Kidney glomerular epithelial cell (primary cell): ENCODE measurements around the gene GBGT1.
A peak's percentile ranks its signal among the peaks of the same experiment; 100 is the strongest.

Experiments
- DNase-seq: peaks from one replicate; lab custom pipeline; 2025; lab: John Stamatoyannopoulos, UW

The GBGT1 gene

DNA sequence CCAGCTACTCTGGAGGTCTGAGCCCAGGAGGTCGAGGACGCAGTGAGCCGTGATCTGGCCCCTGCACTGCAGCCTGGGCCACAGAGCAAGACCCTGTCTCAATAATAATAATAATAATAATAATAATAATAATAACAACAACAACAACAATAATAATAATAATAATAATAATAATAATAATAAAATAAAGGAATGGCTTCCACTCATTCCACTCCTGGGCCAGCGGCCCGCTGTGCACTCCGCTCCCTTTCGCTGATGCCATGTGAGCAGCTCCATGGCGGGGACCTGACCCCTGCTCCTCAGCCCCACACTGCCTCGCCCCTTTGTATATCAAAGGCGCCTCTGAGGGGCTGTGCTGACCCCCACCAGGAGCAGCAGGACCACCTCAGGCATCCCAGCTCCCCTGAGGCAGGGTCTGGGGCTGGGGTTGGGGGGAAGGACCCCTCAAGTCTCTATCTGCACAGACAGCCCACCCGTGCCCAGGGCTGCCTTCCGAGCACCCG is 20.0 kb downstream of the GBGT1 start:
- no peak for DNase-seq

DNA sequence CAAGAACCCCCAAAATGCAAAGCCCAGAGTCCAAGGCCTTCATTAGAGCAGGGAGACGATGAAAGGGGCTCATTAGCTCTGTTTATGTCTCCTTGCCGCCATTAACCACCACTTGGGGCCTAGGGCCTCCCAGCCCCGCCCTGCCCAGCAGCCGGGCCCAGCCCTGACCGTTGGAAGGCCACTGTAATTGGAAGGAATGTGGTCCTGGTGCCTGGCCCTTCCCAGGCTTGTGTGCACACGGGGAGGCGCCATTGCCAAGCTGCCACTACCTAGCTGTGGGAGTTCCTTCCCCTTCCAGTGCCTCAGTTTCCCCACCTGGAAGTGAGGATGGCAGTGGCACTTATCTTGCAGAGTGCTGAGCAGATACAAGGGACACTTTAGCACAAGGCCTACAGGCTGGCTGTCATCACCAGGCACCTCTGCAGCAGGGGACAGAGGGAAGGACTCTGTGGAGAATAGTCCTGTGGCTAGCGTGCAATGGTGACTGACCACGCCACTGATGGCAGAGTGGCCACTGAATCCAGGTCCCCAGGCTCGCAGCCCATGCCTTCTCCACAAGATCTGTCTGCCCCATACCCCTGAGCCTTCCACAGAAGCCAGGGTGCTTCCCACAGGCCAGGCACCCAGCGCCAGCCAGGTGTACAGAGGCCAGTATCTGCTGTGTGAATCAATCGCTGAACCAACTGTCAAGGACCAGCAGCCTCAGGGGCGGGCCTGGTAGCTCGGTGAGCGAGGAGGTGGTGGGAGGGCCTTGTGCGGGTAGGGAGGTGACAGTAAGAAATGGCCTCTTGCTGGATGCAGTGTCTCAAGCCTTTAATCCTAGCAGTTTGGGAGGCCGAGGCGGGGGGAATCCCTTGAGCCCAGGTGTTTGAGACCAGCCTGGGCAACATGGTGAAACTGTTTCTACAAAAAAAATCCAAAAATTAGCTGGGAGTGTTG is 20.8 kb downstream of the GBGT1 start:
- no peak for DNase-seq

DNA sequence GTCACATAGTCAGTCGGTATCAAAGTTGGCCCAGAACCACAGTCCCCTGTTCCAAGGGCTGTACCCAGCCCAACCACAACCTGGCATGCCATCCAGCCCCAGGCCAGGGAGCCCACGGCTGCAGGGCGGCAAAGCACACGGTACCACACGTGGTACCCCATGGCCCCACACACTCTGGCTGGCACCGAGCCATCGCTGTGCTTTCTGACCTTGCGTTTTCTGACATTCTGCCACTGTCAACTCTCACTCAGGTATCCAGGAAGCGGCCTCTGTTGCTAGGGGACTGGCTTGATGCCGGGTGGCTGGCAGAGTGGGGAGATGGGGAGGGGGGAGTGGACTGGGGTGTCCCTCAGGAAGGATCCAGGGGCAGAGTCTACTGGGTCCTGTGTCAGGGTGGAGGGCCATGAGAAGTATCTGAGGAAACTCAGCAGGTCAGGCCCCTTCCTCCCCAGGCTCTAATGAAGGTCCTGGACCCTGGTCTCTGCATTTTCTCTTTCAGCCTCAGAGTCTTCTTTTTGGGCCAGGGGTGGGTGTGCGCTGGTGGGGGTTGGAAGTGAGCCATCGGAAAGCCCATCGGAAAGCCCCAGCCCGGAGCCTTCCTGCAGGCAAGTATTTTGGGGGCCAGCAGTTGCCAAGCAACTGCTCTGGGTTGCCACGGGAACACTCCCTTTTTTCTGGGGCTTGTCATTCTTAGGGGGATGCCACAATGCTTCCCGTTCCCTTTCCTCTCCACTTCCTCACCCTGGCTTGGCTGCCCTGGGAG is 21.7 kb downstream of the GBGT1 start:
- DNase-seq = no peak

DNA sequence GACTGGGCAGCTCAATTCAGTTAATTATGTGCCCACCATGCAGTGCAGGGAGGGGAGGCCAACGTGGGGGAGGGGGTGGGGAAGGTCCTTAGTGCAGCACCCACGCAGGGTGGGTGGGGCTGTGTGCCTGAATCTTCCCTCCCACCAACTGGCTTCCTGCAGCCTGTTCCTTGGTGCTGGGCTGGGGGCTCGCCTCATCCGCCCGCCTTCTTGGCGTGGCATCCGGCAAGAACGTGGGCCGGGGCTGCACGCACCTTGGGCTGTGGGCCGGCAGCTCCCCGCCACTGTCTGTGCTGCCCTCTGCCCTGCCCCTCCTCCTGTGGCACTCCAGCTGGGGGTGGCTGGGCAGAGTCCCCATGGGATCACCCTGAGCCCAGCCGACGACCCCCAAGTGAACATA is 23.1 kb downstream of the GBGT1 start:
- no peak for DNase-seq

DNA sequence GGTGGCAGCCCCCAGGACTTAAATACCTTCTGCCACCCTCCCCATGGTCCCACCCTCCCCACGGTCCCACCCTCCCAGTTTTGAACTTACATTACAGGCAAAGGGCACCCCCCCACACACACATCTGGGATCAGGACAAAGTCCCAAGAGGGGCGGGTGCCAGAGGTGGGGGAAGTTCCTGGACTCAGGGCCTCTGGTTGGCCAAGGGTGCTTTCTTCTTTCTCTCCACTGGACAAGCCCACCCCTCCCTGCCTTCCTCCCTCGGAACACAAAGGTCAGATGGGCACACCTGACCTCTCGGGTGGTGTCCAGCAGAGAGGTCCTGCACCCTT is 23.6 kb downstream of the GBGT1 start:
- no peak for DNase-seq

DNA sequence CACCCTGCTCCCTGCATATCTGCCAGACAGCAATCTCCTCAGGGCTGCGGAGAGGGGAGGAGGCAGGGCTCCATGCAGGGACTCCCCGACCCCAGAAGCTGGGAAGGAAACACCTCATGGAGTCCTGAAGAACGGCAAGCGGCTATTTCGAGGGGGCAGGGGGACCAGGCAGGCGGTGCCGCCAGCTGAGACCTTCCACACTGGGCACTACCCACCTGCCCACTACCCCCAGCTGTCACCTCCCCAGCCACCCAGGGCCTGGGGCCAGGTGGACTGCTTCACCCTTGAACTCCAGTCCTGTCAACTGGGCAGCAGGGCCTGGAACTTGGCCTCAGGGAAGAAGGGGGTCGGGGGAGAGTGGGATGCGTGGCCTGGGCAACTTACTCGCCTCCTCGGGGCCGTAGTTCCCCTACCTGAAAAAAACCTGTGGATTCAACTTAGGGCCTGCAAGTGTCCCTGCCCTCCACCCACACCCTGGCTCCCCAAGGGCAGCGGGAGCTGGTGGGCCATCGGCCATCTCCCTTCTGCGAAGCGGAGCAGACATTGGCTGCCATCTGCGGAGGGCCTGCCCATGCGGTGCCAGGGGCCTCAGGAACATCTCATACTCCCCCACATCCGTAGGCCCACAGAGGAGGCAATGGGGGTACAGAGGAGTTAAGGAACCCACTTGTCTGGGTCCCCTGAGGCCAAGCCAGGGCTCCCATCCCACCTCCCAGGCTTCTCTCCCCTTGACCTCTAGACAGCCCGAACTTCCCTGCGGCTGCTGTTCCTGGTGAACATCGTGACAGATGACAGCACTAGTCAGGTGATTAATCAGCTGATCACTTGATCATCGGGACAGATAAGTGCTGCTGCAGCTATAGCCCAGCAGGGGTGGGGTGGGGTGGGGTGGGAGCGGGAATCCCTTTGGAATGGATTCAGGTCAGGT is 24.2 kb downstream of the GBGT1 start:
- no peak for DNase-seq

DNA sequence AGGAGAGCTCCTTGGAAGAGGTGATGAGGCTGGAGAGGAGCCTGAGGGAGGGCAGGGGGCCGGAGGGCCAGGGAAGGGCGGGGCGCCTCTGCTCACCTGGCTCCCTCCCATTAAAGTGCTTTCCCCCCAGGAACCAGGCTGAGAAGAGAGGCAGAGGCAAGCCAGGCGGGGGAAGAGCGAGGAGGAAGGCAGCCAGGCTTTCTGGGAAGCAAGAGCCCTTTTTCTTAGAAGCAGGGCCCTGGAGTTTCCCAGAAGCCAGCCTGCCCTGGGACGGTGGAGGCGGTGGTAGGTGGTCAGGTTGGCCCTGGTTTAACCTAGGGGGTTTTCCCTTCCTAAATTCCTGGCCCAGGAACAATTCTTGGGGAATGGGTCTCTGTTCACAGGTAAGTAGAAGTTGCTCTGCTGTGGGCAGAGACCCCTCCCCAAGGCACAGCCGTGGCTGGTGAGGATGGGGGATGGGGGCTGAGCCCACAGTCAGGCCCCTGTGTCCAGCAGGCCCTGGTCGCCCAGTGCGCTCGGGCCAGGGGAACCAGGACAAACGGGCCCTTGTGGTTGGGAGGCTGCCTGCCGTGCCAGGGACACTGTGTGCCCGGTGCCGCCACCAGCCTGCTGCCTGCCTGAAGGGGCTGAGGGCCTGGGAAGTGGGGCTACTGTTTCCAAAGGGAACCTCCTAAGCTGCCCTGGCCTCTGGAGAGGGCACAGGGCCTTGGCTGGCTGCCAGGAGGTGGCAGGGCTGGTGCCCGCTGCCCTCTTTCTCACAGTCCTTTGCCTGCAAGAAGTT is 26.1 kb downstream of the GBGT1 start:
- DNase-seq = no peak

DNA sequence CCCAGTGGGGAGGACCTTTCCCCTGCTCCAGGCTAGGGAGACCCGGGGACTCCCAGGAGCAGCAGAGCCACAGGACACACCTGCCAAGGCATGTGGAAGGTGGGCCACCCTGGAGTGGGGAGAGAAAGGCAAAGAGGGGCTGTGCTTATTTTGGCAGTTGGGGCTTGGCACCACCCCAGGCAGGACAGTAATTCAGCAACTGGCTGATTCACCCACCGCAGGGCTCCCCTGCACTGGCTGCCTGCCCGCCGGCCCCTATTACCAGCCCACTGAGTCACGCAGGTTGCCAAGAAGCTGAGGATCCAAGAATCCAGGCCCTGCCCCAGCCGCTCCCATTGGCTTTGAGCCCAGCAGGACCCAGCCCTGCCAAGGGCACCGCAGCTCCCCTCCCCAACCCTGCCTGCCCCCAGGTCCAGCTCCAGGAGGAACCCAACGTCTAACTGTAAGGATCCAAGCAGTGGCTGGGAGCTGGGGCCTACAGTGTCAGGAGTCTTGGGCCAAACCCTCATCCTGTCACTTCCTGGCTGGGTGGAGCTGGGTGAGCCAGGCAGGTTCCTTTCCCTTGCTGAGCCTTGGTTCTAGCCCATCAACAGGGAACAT is 28.5 kb downstream of the GBGT1 start:
- peak; percentile 93 for DNase-seq

DNA sequence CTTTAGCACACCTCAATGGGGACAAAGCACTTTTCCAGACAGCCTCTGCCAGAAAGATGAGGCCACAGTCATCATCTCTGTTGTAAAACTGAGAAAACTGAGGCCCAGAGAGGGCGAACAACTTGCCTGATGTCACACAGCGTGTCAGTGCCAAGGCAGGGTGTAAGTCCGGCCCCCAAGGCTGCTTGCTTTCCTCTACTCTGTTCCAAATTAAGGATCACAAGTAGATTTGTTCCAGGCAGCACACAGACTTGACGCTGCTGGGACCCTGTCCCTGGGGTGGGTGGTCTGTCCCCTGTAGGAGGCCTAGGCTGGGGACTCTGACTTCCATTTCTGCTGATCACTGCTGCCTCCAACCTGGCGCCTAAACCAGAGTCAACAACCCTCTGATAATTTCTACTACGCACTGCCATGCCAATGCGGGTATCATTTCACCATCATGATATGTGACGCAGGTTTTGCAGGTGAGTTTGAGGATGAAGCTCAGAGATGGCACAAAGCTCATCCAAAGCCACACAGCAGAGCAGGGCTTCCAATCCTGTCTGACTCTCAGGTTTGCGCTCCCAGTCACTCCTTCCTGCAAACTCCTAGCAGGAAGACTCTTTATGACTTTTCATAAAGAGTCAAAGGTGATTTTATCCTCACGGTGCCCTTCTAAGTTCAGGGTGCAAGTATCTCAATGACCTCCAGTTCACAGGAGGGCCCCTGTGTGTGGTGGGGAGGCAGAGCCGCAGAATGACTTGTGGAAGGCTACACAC is 29.1 kb downstream of the GBGT1 start:
- peak; percentile 50 for DNase-seq

DNA sequence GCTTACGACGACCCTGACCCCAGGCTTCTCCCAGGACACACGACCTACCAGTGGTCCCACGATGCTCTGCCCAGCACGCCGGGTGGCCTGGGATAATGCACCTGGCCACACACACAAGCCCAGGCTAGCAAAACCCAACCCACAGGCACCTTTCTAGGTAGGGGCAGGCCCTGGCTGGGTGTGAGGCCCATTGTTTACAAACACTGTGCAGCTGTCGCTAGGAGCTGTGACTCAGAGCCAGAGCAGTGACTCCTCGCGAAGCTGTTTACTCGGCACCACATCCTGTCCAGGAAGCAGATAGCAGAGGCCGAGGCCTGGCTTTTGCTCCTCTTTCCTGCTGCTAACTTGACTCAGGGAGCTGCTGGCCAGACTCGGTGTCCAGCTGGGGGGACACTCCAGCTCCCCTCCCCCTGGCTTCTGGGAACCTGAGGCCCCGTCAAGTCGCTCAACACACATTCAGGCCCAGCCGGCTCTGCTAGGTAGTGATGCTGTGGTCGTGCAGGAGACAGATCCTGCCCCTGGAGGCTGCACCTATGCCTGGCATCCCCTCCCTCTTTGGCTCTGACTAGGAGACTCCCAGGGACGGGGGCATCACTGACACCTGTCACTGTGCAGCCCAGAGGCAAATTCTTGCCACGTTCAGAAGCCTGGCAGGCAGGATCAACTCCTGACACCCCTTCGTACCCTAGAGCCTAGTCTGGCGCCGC is 29.9 kb downstream of the GBGT1 start:
- DNase-seq = peak; percentile 94

DNA sequence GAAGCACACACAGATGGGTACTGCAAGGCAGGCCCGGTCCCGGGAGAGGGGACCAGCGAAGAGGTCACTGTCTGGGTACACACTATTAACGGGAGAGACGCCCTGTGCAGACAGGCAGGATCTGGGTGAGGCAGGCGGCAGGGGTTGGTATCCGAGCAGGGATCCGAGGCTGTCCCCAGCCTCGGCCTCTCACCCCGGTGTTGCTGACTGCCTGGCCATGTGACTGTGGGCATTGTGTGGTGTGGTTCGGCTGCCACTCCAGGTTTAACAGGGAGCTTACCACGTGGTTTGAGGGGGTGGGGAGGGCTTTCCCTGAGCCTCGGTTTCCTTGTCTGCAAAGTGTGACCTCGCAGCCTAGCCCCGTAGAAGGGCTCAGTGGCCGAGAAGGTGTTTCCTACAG is 31.5 kb downstream of the GBGT1 start:
- DNase-seq = no peak

DNA sequence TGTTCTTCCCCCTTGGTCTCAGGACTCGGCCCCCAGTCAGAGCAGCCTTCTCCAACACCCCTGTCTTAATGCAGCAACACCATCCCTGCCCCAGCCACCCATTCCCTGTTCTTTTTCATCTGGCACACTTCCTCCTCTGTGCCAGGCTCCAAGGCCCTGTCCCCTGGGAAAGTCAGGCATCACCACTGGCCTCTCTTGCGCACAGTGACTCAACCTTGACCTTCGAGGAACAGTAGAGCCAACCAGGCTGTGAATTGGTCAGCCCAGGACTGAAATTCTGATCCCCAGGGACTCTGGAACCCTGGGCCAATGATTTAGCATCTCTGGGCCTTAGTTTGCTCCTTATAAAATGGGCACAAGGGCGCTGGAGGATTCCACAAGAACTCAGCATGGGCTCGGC is 32.2 kb downstream of the GBGT1 start:
- no peak for DNase-seq

DNA sequence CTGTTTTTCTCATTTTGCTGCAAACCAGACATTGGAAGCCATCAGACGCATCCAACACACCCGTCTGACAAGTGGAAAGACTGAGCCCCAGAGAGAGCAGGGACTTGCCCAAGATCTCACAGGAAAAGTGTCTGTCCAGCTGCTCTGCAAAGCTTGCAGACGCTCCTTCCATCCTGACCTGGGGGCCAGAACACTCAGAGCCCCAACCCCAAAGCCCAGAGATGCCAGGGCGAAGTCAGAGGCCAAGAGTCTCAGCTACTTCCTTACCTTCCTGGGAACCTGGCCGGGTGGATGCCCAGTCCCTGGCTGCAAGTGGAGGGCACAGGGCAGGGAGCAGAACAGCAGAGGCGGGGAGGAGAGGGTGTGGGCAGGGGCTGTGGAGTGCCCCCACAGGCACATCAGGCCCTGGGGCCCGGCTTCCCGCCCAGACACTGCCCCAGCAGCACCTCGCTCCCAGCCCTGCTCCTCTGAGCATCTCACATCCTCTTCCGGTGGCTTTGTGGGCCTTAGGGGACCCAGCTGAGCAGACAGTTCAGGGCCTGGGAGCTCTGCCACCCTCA is 32.9 kb downstream of the GBGT1 start:
- DNase-seq = no peak

DNA sequence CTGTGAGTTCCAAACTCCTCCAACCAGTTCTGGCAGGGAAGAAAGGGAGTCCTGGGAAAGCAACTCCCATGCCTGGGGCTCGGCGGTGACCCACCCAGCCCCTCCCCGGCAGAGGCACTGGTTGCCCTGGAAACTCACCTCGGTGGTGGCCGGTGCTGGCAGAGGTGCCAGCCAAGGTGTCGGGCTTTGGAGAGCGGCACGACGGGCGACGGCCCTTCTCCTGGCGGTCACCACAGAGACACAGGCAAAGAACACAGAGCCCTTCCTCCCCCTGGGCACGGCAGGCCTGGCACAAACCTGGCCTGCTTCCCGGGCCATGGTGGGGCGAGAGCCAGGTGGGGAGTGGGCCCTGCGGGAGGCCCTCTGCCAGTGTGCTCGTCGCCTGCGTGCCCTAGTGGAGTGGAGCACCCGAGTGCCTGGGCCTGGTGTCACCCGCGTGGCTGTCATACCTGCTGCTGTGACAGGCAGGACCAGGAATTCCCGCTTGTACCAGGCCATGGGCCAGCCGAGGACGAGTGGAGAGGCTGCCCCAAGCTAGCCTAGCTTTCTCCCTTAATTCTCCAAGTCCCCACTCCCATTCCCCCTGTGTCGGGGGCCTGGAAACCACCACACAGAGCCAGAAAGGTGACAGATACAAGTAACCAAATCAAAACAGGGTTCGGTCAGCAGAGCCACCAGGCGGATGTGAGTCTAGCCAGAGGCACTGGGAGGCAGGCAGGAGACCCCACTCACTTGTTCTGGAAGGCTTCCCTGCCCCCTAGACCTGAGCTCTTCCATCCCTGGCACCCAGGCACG is 34.5 kb downstream of the GBGT1 start:
- DNase-seq = no peak

DNA sequence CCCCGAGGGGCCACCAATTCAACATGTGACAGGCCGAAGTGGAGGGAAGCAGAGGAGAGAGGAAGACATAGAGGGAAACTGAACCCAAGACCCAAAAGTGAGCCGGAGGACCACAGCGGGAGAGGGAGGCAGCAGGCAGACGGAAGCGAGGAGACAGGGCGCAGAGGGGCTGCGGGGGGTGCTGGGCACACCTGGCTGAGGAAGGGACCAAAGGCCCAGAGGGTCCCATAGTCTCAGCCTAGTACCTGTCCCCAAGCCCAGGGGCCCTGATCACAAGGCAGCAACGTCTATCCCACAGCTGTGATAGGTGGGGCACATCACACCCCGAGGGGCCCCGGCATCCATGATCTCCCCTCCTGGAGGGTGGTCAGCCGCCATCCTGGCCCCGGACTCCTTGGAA is 35.6 kb downstream of the GBGT1 start:
- DNase-seq = no peak

DNA sequence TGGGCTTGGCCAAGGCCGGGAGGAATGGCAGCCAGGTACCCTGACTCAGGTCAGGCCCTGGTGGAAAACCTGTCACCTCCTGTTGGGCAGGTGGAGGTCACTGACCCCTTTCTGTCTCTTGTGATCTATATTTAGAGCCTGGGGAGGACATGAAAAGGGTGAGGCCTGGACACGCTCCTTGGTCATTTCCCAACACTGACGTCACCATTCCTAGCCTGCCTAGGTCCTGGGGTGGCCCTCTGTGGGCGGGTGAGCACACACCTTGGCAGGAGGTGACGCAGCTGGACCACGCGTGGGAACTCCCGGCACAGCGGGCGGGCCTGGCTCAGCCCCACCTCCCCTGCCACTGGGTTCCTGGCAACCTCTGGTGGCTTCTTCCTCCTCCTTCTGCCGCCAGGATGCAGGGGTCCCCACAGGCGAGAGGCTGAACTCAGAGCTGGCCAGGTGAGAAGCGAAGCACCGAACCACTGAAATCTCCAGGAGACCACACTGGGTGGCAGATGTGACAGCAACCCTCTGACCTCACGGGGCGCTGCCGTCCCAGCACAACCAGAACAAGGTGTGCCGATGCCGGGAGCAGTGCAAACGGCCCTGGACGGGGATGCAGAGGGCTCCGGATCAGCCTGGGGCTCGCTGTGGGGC is 36.3 kb downstream of the GBGT1 start:
- DNase-seq = peak; percentile 43

DNA sequence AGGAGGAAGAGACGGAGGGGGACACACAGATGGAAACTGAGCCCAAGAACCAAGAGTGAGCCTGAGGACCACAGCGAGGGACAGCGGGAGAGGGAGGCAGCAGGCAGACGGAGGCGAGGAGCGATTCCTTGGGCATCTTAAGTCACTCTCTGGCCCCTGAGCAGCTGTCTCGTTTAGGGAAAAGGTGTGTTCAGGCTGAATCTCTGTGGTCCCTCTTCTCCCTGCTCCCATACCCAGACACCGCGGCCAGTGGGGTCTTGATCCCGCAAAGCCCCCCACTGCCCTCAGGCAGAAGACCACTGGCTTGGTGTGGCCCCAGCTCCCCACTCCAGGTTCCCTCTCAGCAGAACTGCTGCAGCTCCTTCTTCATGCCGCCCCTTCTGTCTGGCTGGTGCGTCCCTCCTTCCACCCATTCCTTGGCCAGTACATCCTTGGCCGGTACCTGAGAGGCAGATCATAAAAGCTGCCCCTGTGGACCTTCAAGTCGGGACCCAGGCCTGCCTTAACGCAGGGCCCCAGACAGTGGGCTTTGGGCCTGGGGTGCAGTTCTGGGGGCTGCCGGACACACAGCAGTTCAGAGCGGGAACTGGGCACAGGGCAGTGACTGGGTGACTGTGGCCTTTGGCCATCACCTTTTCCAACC is 36.9 kb downstream of the GBGT1 start:
- DNase-seq = no peak
